ENCODE results near the gene CHRNB4. TPM values are rescaled to one million over a fixed set of nuclear protein-coding genes. Genes with fewer than 3 reads are reported as not detected.

The CHRNB4 gene
- total and polyA plus RNA-seq, 10 of the 15 experiments (the other 5 are each of a cell fraction or from before 2014, with no cell fraction given) = 0.10 TPM; not detected in 9

GRCh38 chr15:78682693-78683410, 41.8 kb upstream of the CHRNB4 start:
- no peak overlapping the region for H3K27ac ChIP-seq (ENCODE audit: control insufficient read depth, insufficient read depth)
- ChIA-PET SMC1A (ENCODE audit: uncharacterized antibody, unreplicated experiment) (no interaction called here), RAD21 (ENCODE audit: unreplicated experiment) (no interaction called here), POLR2A (no interaction called here), CTCF (no interaction called here)
- H3K9me3 ChIP-seq (replicated peaks; ENCODE audit: control insufficient read depth, insufficient read depth, low read length) = no peaks in the 10 kb centered on the region
- H3K4me2 ChIP-seq (ENCODE audit: control insufficient read depth, insufficient read depth) = no peak overlapping the region
- DNase-seq (ENCODE audit: low read depth, low spot score) = no peak
- TF ChIP-seq E4F1 (IDR thresholded peaks at IDR 0.05; ENCODE audit: borderline replicate concordance, partially characterized antibody) (no peak), MLLT1 (IDR thresholded peaks at IDR 0.05) (no peak), ZNF384 (IDR thresholded peaks at IDR 0.05; ENCODE audit: borderline replicate concordance, low read depth, low read length) (no peak), RAD51 (IDR thresholded peaks at IDR 0.05) (no peak), POLR2AphosphoS2 (IDR thresholded peaks at IDR 0.05; ENCODE audit: low read depth, low read length) (no peak), FOXK2 (IDR thresholded peaks at IDR 0.05) (no peak), PBX3 (IDR thresholded peaks at IDR 0.05; ENCODE audit: insufficient replicate concordance, low read depth, low read length) (no peak)
- intact Hi-C loops (cut with micrococcal nuclease; ENCODE audit: unreplicated experiment) = no loop called here
- H3K27me3 ChIP-seq (replicated peaks in 1 of 2; ENCODE audit: control insufficient read depth in 2 of 2, insufficient read depth in 2 of 2, low read length in 1 of 2) = no peaks in the 10 kb centered on the region
- no peaks in the 10 kb centered on the region for H4K20me1 ChIP-seq (ENCODE audit: control insufficient read depth, insufficient read depth)
- no peak overlapping the region for H3K9ac ChIP-seq (ENCODE audit: control insufficient read depth, insufficient read depth, low read length)
- FAIRE-seq = no peak
- in situ Hi-C loops (cut with MboI) = no loop called here
- H3K4me3 ChIP-seq = no peak overlapping the region
- no peaks in the 10 kb centered on the region for H3K36me3 ChIP-seq (ENCODE audit: control insufficient read depth in 2 of 2, insufficient read depth in 2 of 2, low read length in 1 of 2)
- H3K79me2 ChIP-seq (ENCODE audit: control insufficient read depth, insufficient read depth, low read length) = no peaks in the 10 kb centered on the region
- 56% methylated on average over 12 of the region's 12 CpGs for WGBS (ENCODE audit: insufficient coverage, insufficient replicate concordance, low lambda C conversion rate, missing lambda C conversion rate)
- H3K4me1 ChIP-seq (ENCODE audit: control insufficient read depth, insufficient read depth, low read length) = peaks cover 15% of the 10 kb centered on the region
- no TSS peak for BruUV-seq (replicated peaks)
- no peak for ATAC-seq
- no peak overlapping the region for H2AFZ ChIP-seq (ENCODE audit: control insufficient read depth, low read depth, low read length)
